Measurements from ENCODE around the gene MR1.

MR1 gene

GRCh38 chr1:181064011-181064623 lies 30.3 kb downstream of the MR1 start:
- no peak overlapping the region for H3K4me3 ChIP-seq (ENCODE audit: low read depth, low read length)
- no peak for TF ChIP-seq CTCF (IDR thresholded peaks at IDR 0.05; ENCODE audit: borderline replicate concordance, insufficient read depth, low read depth, low read length)

- no peak for TF ChIP-seq CTCF (IDR thresholded peaks at IDR 0.05; ENCODE audit: borderline replicate concordance, insufficient read depth, low read depth, low read length)
- no peak overlapping the region for H3K4me3 ChIP-seq (ENCODE audit: low read depth, low read length)
Observed at GRCh38 chr1:181064702-181065101, 30.9 kb downstream of the MR1 start.

- no peak overlapping the region for H3K4me3 ChIP-seq (ENCODE audit: low read depth, low read length)
- TF ChIP-seq CTCF (IDR thresholded peaks at IDR 0.05; ENCODE audit: borderline replicate concordance, insufficient read depth, low read depth, low read length), result no peak
Observed at GRCh38 chr1:181073638-181074037, 39.9 kb downstream of the MR1 start.

GRCh38 chr1:181075766-181076350 lies 42.1 kb downstream of the MR1 start:
- no peak for TF ChIP-seq CTCF (IDR thresholded peaks at IDR 0.05; ENCODE audit: borderline replicate concordance, insufficient read depth, low read depth, low read length)
- H3K4me3 ChIP-seq (ENCODE audit: low read depth, low read length), result no peak overlapping the region

GRCh38 chr1:181076852-181077251 lies 43.1 kb downstream of the MR1 start:
- no peak overlapping the region for H3K4me3 ChIP-seq (ENCODE audit: low read depth, low read length)
- TF ChIP-seq CTCF (IDR thresholded peaks at IDR 0.05; ENCODE audit: borderline replicate concordance, insufficient read depth, low read depth, low read length), result no peak

GRCh38 chr1:181077576-181078242 lies 43.9 kb downstream of the MR1 start:
- no peak overlapping the region for H3K4me3 ChIP-seq (ENCODE audit: low read depth, low read length)
- TF ChIP-seq CTCF (IDR thresholded peaks at IDR 0.05; ENCODE audit: borderline replicate concordance, insufficient read depth, low read depth, low read length), result no peak

GRCh38 chr1:181079382-181079781 lies 45.6 kb downstream of the MR1 start:
- no peak overlapping the region for H3K4me3 ChIP-seq (ENCODE audit: low read depth, low read length)

More at GRCh38 chr1:181079382-181079781, 45.6 kb downstream of the MR1 start:
- no peak for TF ChIP-seq CTCF (IDR thresholded peaks at IDR 0.05; ENCODE audit: borderline replicate concordance, insufficient read depth, low read depth, low read length)
